ENCODE measurements around the gene CLDN11.
A peak's percentile ranks its signal among the peaks of the same experiment; 100 is the strongest.

Gene CLDN11

DNA sequence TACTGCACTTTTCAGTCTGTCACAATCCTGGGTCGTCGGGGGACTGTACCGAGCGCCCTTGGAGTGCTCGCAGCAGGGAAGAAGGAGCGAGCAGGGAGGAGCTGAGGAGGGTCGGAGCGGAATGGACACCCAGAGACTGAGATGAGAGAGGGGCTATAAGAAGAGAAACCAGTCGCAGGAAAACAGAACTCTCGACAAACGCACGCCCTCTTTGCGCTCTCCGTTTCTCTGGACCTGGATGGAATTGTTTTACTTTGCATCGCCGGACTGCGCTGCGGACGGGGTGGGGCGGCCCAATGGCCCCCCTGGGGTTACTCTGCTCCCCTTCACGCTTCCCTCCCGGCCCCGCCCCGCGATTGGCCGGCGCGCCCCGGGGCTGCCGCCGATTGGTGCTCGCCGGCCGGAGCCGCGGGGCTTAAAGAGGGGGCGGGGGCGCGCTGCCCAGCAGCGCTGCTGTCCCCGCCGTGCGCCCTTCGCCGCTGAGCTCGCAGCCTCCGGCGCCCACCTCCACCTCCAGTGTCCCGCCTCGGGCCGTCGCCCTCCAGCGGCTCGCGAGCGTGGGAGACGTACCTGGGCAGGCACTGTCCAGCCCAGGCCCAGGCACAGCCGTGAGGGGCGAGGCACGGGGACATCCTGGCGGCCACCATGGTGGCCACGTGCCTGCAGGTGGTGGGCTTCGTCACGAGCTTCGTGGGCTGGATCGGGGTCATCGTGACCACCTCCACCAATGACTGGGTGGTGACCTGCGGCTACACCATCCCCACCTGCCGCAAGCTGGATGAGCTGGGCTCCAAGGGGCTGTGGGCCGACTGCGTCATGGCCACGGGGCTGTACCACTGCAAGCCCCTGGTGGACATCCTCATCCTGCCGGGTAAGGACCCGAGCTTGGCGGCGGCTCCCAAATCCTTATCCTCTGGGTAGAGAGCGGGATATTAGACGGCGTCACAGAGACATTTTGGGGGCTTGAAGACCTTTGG is at the start of gene CLDN11:
Gene CLDN11, plus strand, starts transcription at position 447 of the 977 bp plus-strand sequence. Its CDS starts 199 bp downstream, at position 646.
- DNase-seq (ENCODE audit: low spot score): peak; percentile 40
- POLR2A ChIA-PET (ENCODE audit: low non-redundant PET): no interaction called here
- TF ChIP-seq, protein P1, sequence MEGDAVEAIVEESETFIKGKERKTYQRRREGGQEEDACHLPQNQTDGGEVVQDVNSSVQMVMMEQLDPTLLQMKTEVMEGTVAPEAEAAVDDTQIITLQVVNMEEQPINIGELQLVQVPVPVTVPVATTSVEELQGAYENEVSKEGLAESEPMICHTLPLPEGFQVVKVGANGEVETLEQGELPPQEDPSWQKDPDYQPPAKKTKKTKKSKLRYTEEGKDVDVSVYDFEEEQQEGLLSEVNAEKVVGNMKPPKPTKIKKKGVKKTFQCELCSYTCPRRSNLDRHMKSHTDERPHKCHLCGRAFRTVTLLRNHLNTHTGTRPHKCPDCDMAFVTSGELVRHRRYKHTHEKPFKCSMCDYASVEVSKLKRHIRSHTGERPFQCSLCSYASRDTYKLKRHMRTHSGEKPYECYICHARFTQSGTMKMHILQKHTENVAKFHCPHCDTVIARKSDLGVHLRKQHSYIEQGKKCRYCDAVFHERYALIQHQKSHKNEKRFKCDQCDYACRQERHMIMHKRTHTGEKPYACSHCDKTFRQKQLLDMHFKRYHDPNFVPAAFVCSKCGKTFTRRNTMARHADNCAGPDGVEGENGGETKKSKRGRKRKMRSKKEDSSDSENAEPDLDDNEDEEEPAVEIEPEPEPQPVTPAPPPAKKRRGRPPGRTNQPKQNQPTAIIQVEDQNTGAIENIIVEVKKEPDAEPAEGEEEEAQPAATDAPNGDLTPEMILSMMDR (conservative IDR thresholded peaks at IDR 0.05; ENCODE audit: low read depth): 0 out of 2 replicates have a peak, but pooled peaks have one; percentile 7
- CTCF ChIA-PET: interaction anchor here (0.6 to 1.1 kb wide), 7 partner anchors 146 to 1437 kb away, joined by 3 to 6 read pairs (median 4); no protein-coding TSS in a partner anchor
- H3K27ac ChIP-seq: peak within 1 kb of the TSS; percentile 49

DNA sequence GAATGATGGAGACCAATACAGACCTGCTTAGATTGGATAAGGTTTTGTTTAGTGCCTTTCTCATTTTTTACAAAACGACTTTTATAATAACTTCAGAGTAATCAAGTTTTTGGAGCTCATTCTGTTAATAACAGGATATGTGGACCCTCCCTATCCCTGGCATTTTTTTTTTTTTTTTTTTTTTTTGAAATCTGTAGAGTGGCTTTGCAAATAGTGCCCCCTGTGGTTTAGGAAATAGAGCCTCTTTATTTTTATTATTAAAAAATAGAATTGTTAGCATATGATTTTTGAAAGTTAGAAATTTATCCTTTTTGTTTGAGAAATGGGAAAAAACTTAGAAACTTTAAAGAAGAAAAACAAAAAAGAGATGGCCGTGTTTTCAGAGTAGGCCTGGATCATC is 49.7 kb upstream of the CLDN11 start:
- no peak overlapping the region for H3K27ac ChIP-seq
- DNase-seq (ENCODE audit: low spot score): no peak
- POLR2A ChIA-PET (ENCODE audit: low non-redundant PET): no interaction called here
- TF ChIP-seq, protein P1 (conservative IDR thresholded peaks at IDR 0.05; ENCODE audit: low read depth): no peak
- CTCF ChIA-PET: interaction anchor here (0.6 kb wide), 1 partner anchor 10 kb away, joined by 4 read pairs; no protein-coding TSS in a partner anchor

DNA sequence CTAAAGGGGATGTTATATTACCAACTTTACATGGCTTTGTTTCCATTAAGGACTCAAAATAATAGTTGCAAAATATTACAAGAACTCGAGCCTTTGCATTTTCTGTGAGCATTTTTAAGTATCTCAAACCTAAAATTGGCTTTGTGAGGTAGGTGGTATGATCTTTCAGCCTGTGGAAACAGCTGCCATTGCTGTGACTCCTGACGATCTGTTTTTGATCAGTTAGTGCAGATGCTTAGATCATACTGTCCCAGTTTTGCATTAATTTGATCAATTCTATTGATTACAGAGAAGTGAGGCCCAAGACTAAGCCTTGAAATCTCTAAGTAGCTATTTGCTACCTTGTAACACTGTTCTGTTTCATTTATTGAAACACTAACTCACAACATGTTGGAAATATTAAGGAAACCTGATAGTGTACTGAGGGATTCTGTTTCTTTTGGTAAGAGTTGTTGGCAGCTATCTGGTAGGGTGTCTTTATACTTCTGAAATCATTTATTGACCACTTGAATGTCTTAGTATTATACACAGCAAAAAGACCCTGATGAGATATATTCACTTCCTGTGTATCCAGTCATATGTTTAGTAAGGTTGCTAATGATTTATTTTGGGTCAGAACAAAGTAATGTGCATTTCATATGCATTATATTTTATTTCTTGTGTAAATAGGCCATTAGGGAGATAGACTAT is 46.3 kb upstream of the CLDN11 start:
- DNase-seq (ENCODE audit: low spot score): no peak
- CTCF ChIA-PET: no interaction called here
- TF ChIP-seq, protein P1 (conservative IDR thresholded peaks at IDR 0.05; ENCODE audit: low read depth): no peak
- no peak overlapping the region for H3K27ac ChIP-seq
- POLR2A ChIA-PET (ENCODE audit: low non-redundant PET): no interaction called here

DNA sequence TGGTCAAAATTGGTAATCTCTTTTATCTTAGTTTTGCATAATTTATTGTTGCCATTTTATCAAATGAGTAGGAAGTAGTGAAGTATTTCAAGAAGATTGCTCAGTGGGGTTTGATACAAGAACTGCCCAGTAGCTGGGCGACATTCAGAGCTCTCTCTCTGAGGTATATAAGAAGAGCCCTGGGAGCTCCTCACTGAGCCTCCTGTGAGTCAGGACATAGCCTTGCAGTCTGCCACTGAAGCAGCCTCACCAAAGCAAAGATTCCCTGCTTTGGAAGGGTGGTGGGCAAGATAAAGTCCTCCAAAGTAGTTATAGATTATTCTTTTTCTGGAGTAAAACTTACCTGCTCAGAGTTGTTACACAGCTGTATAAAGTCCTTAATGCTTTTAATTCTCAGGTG is 35.1 kb upstream of the CLDN11 start:
- no peak overlapping the region for H3K27ac ChIP-seq
- POLR2A ChIA-PET (ENCODE audit: low non-redundant PET): no interaction called here
- TF ChIP-seq, protein P1 (conservative IDR thresholded peaks at IDR 0.05; ENCODE audit: low read depth): no peak

DNA sequence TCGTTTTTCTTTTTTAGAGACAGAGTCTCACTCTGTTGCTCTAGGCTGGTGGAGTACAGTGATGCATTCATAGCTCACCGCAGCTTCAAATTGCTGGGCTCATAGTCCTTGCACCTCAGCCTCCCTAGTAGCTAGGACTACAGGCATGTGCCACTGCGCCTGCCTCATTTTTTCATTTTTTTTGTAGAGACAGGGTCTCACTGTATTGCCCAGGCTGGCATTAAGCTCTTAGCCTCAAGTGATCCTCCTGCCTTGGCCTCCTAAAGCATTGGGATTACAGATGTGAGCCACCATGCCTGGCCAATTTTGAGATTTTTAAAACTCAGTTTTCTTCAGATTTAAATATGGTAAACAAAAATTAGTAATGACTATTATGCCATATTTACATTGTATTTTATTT is 32.2 kb upstream of the CLDN11 start:
- no peak for DNase-seq (ENCODE audit: low spot score)
- CTCF ChIA-PET: interaction anchor here (0.8 kb wide), 1 partner anchor 25 kb away, joined by 4 read pairs; no protein-coding TSS in a partner anchor
- TF ChIP-seq, protein P1 (conservative IDR thresholded peaks at IDR 0.05; ENCODE audit: low read depth): no peak
- no peak overlapping the region for H3K27ac ChIP-seq
- POLR2A ChIA-PET (ENCODE audit: low non-redundant PET): no interaction called here

More for the DNA sequence above, 35.1 kb upstream of the CLDN11 start:
- CTCF ChIA-PET: interaction anchor here (0.5 to 1.0 kb wide), 3 partner anchors 10 to 471 kb away, joined by 3 read pairs; no protein-coding TSS in a partner anchor
- DNase-seq (ENCODE audit: low spot score): no peak

DNA sequence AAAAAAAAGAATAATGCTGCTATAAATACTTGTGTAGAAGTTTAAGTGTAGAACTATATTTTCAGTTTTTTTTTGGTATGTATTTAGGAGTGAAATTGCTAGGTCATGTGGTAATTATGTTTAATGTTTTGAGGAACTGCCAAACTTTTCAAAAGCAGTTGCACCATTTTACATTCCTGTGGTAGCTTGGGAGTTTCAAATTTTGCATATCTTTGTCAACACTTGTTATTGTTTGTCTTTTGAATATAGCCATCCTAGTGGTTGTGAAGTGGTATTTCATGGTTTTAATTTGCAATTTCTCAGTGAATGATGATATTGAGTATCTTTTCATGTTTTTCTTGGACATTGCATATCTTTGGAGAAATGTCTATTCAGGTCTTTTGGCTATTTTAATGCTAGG is 30.7 kb upstream of the CLDN11 start:
- POLR2A ChIA-PET (ENCODE audit: low non-redundant PET): no interaction called here
- no peak for DNase-seq (ENCODE audit: low spot score)
- H3K27ac ChIP-seq: no peak overlapping the region
- CTCF ChIA-PET: interaction anchor here (0.6 kb wide), 1 partner anchor 97 kb away, joined by 4 read pairs; no protein-coding TSS in a partner anchor
- TF ChIP-seq, protein P1 (conservative IDR thresholded peaks at IDR 0.05; ENCODE audit: low read depth): no peak

All from RWPE1 (cell line).